Measurements from ENCODE around the gene PDXK.

DNA sequence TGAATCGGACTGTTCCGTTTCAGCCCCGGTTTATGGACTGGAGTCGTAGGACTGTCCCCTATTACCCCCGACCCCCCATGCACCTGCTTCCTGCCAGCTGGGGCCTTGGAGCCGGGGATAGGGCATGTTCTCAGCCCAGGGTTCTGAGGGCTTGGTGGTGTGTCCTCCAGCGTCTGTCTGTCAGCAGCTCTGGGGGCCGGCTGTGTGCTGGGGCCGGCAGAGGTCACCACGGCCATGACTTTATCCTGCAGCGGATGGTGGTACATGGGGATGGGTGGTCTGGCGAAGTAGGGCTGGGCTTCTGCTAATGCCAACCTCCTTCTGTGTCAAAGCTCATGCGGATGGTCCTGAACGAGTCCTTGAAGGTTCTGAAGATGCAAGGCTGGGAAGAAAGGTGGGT is 75.9 kb downstream of the PDXK start:
- TF ChIP-seq EZH2 (IDR thresholded peaks at IDR 0.05) (no peak), EZH2phosphoT487 (IDR thresholded peaks at IDR 0.05) (no peak)
- TF ChIP-seq, protein P1, sequence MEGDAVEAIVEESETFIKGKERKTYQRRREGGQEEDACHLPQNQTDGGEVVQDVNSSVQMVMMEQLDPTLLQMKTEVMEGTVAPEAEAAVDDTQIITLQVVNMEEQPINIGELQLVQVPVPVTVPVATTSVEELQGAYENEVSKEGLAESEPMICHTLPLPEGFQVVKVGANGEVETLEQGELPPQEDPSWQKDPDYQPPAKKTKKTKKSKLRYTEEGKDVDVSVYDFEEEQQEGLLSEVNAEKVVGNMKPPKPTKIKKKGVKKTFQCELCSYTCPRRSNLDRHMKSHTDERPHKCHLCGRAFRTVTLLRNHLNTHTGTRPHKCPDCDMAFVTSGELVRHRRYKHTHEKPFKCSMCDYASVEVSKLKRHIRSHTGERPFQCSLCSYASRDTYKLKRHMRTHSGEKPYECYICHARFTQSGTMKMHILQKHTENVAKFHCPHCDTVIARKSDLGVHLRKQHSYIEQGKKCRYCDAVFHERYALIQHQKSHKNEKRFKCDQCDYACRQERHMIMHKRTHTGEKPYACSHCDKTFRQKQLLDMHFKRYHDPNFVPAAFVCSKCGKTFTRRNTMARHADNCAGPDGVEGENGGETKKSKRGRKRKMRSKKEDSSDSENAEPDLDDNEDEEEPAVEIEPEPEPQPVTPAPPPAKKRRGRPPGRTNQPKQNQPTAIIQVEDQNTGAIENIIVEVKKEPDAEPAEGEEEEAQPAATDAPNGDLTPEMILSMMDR (IDR thresholded peaks at IDR 0.05), result no peak
